ENCODE results near the gene ADCY5.

Gene ADCY5

GRCh38 chr3:123348471-123349200, 100.3 kb downstream of the ADCY5 start:
- Histone ChIP-seq H3K9ac (ENCODE audit: low read depth, low read length, poor library complexity) (no peak overlapping the region), H2AFZ (ENCODE audit: low read length) (no peak overlapping the region), H3K79me1 (ENCODE audit: low read depth, low read length) (no peaks in the 10 kb centered on the region), H2BK120ac (ENCODE audit: low read depth, low read length) (no peak overlapping the region), H3K4ac (ENCODE audit: low read length) (no peak overlapping the region), H2BK5ac (ENCODE audit: low read length) (no peak overlapping the region), H2BK12ac (ENCODE audit: low read length) (peak overlapping the region; percentile 35), H3K27me3 (ENCODE audit: control insufficient read depth in 3 of 3, insufficient read depth in 3 of 3, low read depth in 1 of 3, low read length in 3 of 3) (peaks cover 0 to 34% (median 0%) of the 10 kb centered on the region in 3 experiments), H4K91ac (ENCODE audit: low read depth, low read length, poor library complexity) (no peak overlapping the region), H2AK5ac (ENCODE audit: low read depth, low read length) (no peak overlapping the region), H3K9me3 (replicated peaks in 1 of 2; ENCODE audit: control insufficient read depth in 2 of 2, insufficient read depth in 1 of 2, low read depth in 1 of 2, low read length in 2 of 2) (no peaks in the 10 kb centered on the region), H3K23ac (ENCODE audit: low read depth, low read length, poor library complexity) (no peak overlapping the region), H3K18ac (ENCODE audit: low read length) (no peak overlapping the region), H2BK15ac (ENCODE audit: low read length) (no peak overlapping the region), H3K36me3 (replicated peaks in 1 of 2; ENCODE audit: control insufficient read depth in 2 of 2, insufficient read depth in 2 of 2, low read length in 2 of 2) (no peaks in the 10 kb centered on the region), H3K27ac (replicated peaks; ENCODE audit: low read length) (no peak overlapping the region), H3K4me2 (ENCODE audit: insufficient read depth, low read length, poor library complexity, severe bottlenecking) (no peak overlapping the region), H3K14ac (ENCODE audit: low read length) (no peak overlapping the region), H4K8ac (ENCODE audit: low read depth, low read length) (peak overlapping the region; percentile 74), H3K4me3 (ENCODE audit: low read length in 2 of 2) (no peak overlapping the region), H3K4me1 (ENCODE audit: control insufficient read depth in 2 of 2, insufficient read depth in 1 of 2, low read depth in 1 of 2, low read length in 2 of 2) (peaks cover 6 to 10% of the 10 kb centered on the region in 2 donors)
- DNase-seq (ENCODE audit: low spot score), result no peak
- no CpG with 5 or more reads among the region's 12 CpGs for WGBS, 2 donors (ENCODE audit: extremely low coverage in 2 of 2, insufficient read length in 2 of 2, insufficient replicate concordance in 1 of 2)

GRCh38 chr3:123347691-123348264, 101.1 kb downstream of the ADCY5 start:
- no peak overlapping the region for H4K8ac ChIP-seq (ENCODE audit: low read depth, low read length)

GRCh38 chr3:123347205-123347604, 101.7 kb downstream of the ADCY5 start:
- Histone ChIP-seq H2AFZ (ENCODE audit: low read length) (no peak overlapping the region), H3K9me3 (replicated peaks in 1 of 2; ENCODE audit: control insufficient read depth in 2 of 2, insufficient read depth in 1 of 2, low read depth in 1 of 2, low read length in 2 of 2) (no peaks in the 10 kb centered on the region), H3K18ac (ENCODE audit: low read length) (no peak overlapping the region), H2BK120ac (ENCODE audit: low read depth, low read length) (no peak overlapping the region), H3K4ac (ENCODE audit: low read length) (no peak overlapping the region), H3K27me3 (ENCODE audit: control insufficient read depth in 3 of 3, insufficient read depth in 3 of 3, low read depth in 1 of 3, low read length in 3 of 3) (peaks cover 0 to 29% (median 0%) of the 10 kb centered on the region in 3 experiments), H2BK5ac (ENCODE audit: low read length) (no peak overlapping the region), H3K9ac (ENCODE audit: low read depth, low read length, poor library complexity) (no peak overlapping the region), H3K4me3 (ENCODE audit: low read length in 2 of 2) (no peak overlapping the region), H2AK5ac (ENCODE audit: low read depth, low read length) (no peak overlapping the region), H2BK15ac (ENCODE audit: low read length) (no peak overlapping the region), H4K8ac (ENCODE audit: low read depth, low read length) (no peak overlapping the region), H4K91ac (ENCODE audit: low read depth, low read length, poor library complexity) (no peak overlapping the region), H3K4me1 (ENCODE audit: control insufficient read depth in 2 of 2, insufficient read depth in 1 of 2, low read depth in 1 of 2, low read length in 2 of 2) (peaks cover 6 to 10% of the 10 kb centered on the region in 2 donors), H3K14ac (ENCODE audit: low read length) (no peak overlapping the region), H3K79me1 (ENCODE audit: low read depth, low read length) (no peaks in the 10 kb centered on the region), H3K23ac (ENCODE audit: low read depth, low read length, poor library complexity) (no peak overlapping the region), H3K27ac (replicated peaks; ENCODE audit: low read length) (no peak overlapping the region), H3K36me3 (replicated peaks in 1 of 2; ENCODE audit: control insufficient read depth in 2 of 2, insufficient read depth in 2 of 2, low read length in 2 of 2) (no peaks in the 10 kb centered on the region), H2BK12ac (ENCODE audit: low read length) (no peak overlapping the region), H3K4me2 (ENCODE audit: insufficient read depth, low read length, poor library complexity, severe bottlenecking) (no peak overlapping the region)
- no CpG with 5 or more reads among the region's 4 CpGs for WGBS, 2 donors (ENCODE audit: extremely low coverage in 2 of 2, insufficient read length in 2 of 2, insufficient replicate concordance in 1 of 2)
- DNase-seq (ENCODE audit: low spot score), result no peak

More at GRCh38 chr3:123347691-123348264, 101.1 kb downstream of the ADCY5 start:
- no CpG with 5 or more reads among the region's 15 CpGs for WGBS, 2 donors (ENCODE audit: extremely low coverage in 2 of 2, insufficient read length in 2 of 2, insufficient replicate concordance in 1 of 2)
- no peak overlapping the region for H3K4me2 ChIP-seq (ENCODE audit: insufficient read depth, low read length, poor library complexity, severe bottlenecking)
- H3K14ac ChIP-seq (ENCODE audit: low read length), result no peak overlapping the region
- peaks cover 0 to 31% (median 0%) of the 10 kb centered on the region in 3 experiments for H3K27me3 ChIP-seq (ENCODE audit: control insufficient read depth in 3 of 3, insufficient read depth in 3 of 3, low read depth in 1 of 3, low read length in 3 of 3)
- no peak overlapping the region for H3K4ac ChIP-seq (ENCODE audit: low read length)
- no peaks in the 10 kb centered on the region for H3K79me1 ChIP-seq (ENCODE audit: low read depth, low read length)
- no peaks in the 10 kb centered on the region for H3K36me3 ChIP-seq (replicated peaks in 1 of 2; ENCODE audit: control insufficient read depth in 2 of 2, insufficient read depth in 2 of 2, low read length in 2 of 2)
- no peaks in the 10 kb centered on the region for H3K9me3 ChIP-seq (replicated peaks in 1 of 2; ENCODE audit: control insufficient read depth in 2 of 2, insufficient read depth in 1 of 2, low read depth in 1 of 2, low read length in 2 of 2)
- H3K23ac ChIP-seq (ENCODE audit: low read depth, low read length, poor library complexity), result no peak overlapping the region
- no peak overlapping the region for H2AFZ ChIP-seq (ENCODE audit: low read length)
- H3K18ac ChIP-seq (ENCODE audit: low read length), result no peak overlapping the region
- no peak overlapping the region for H3K27ac ChIP-seq (replicated peaks; ENCODE audit: low read length)
- H3K4me3 ChIP-seq (ENCODE audit: low read length in 2 of 2), result no peak overlapping the region
- peaks cover 6 to 10% of the 10 kb centered on the region in 2 donors for H3K4me1 ChIP-seq (ENCODE audit: control insufficient read depth in 2 of 2, insufficient read depth in 1 of 2, low read depth in 1 of 2, low read length in 2 of 2)
- DNase-seq (ENCODE audit: low spot score), result no peak
- H2BK15ac ChIP-seq (ENCODE audit: low read length), result no peak overlapping the region
- H4K91ac ChIP-seq (ENCODE audit: low read depth, low read length, poor library complexity), result no peak overlapping the region
- no peak overlapping the region for H3K9ac ChIP-seq (ENCODE audit: low read depth, low read length, poor library complexity)
- no peak overlapping the region for H2BK12ac ChIP-seq (ENCODE audit: low read length)
- no peak overlapping the region for H2AK5ac ChIP-seq (ENCODE audit: low read depth, low read length)
- H2BK5ac ChIP-seq (ENCODE audit: low read length), result no peak overlapping the region
- H2BK120ac ChIP-seq (ENCODE audit: low read depth, low read length), result no peak overlapping the region

GRCh38 chr3:123346021-123346420, 102.9 kb downstream of the ADCY5 start:
- H2BK5ac ChIP-seq (ENCODE audit: low read length), result no peak overlapping the region
- H3K18ac ChIP-seq (ENCODE audit: low read length), result no peak overlapping the region
- no peak overlapping the region for H2BK12ac ChIP-seq (ENCODE audit: low read length)
- H3K23ac ChIP-seq (ENCODE audit: low read depth, low read length, poor library complexity), result no peak overlapping the region
- H4K8ac ChIP-seq (ENCODE audit: low read depth, low read length), result no peak overlapping the region
- no peaks in the 10 kb centered on the region for H3K36me3 ChIP-seq (replicated peaks in 1 of 2; ENCODE audit: control insufficient read depth in 2 of 2, insufficient read depth in 2 of 2, low read length in 2 of 2)
- H4K91ac ChIP-seq (ENCODE audit: low read depth, low read length, poor library complexity), result no peak overlapping the region
- H2BK15ac ChIP-seq (ENCODE audit: low read length), result no peak overlapping the region
- no peak overlapping the region for H3K9ac ChIP-seq (ENCODE audit: low read depth, low read length, poor library complexity)
- no peak overlapping the region for H2BK120ac ChIP-seq (ENCODE audit: low read depth, low read length)
- H2AFZ ChIP-seq (ENCODE audit: low read length), result no peak overlapping the region
- no peaks in the 10 kb centered on the region for H3K9me3 ChIP-seq (replicated peaks in 1 of 2; ENCODE audit: control insufficient read depth in 2 of 2, insufficient read depth in 1 of 2, low read depth in 1 of 2, low read length in 2 of 2)
- no peak overlapping the region for H3K4me3 ChIP-seq (ENCODE audit: low read length in 2 of 2)
- H3K4ac ChIP-seq (ENCODE audit: low read length), result no peak overlapping the region
- no peaks in the 10 kb centered on the region for H3K79me1 ChIP-seq (ENCODE audit: low read depth, low read length)
- H3K14ac ChIP-seq (ENCODE audit: low read length), result no peak overlapping the region
- H3K27ac ChIP-seq (replicated peaks; ENCODE audit: low read length), result no peak overlapping the region
- no peak overlapping the region for H3K4me2 ChIP-seq (ENCODE audit: insufficient read depth, low read length, poor library complexity, severe bottlenecking)
- DNase-seq (ENCODE audit: low spot score), result no peak
- H3K27me3 ChIP-seq (ENCODE audit: control insufficient read depth in 3 of 3, insufficient read depth in 3 of 3, low read depth in 1 of 3, low read length in 3 of 3), result peaks cover 0 to 25% (median 0%) of the 10 kb centered on the region in 3 experiments
- H2AK5ac ChIP-seq (ENCODE audit: low read depth, low read length), result no peak overlapping the region
- peaks cover 2 to 10% of the 10 kb centered on the region in 2 donors for H3K4me1 ChIP-seq (ENCODE audit: control insufficient read depth in 2 of 2, insufficient read depth in 1 of 2, low read depth in 1 of 2, low read length in 2 of 2)
- no CpG with 5 or more reads among the region's 8 CpGs for WGBS, 2 donors (ENCODE audit: extremely low coverage in 2 of 2, insufficient read length in 2 of 2, insufficient replicate concordance in 1 of 2)

Data from neuronal stem cell (in vitro differentiated cells).